ENCODE measurements around the gene SYTL3.
"Not testable (repeated sequence)": the region's sequence is repeated elsewhere in the genome, so short reads cannot be mapped to it uniquely, and the experiment has no call there.

SYTL3 gene

DNA sequence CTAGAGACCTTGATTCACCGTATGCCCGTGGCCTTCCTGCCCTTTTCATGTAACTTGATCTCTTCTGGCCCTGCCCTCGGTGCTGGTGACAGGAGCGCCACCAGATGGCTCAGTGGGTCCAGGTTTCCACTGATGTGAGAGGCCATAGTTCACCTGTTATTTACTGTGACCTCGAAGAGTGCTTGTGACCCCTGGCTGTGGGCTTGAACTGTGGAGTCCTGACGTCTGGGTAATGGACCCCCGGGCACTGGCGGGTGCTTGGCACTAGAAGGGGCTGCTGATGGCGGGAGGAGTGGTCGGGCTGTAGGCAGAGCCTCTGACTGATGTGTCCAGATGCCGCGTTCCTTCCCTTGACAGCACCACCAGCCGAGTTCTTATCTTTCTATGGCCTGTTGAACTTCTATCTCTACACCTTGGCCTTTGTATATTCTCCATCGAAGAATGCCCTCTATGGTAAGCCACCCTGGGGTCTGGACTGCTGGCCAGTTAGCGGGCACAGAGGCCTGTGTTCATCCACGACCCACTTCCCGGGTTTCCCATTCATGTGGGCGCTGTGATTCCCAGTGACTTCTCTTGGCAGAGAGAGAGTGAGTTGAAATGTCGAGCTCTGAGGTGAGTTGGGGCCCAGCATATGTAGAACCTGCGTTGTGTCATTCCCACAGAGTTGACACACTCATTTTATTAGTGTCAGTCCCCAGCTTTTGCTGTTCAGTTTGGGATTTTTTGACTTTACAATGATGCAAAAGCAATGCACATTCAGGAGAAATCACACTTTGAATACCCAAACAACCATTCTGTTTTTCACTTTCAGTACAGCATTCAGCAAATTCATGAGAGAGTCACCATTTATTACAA is 20.3 kb upstream of the SYTL3 start:
- no peak overlapping the region for H3K4me3 Mint-ChIP-seq
- no peaks in the 10 kb centered on the region for H3K9me3 Mint-ChIP-seq (ENCODE audit: low read depth)
- peaks cover 12% of the 10 kb centered on the region for H3K36me3 Mint-ChIP-seq
- H3K27me3 Mint-ChIP-seq, result no peaks in the 10 kb centered on the region
- H3K27ac Mint-ChIP-seq, result peak overlapping the region; percentile 81
- peaks cover 37% of the 10 kb centered on the region for H3K4me1 Mint-ChIP-seq (ENCODE audit: low read depth)

DNA sequence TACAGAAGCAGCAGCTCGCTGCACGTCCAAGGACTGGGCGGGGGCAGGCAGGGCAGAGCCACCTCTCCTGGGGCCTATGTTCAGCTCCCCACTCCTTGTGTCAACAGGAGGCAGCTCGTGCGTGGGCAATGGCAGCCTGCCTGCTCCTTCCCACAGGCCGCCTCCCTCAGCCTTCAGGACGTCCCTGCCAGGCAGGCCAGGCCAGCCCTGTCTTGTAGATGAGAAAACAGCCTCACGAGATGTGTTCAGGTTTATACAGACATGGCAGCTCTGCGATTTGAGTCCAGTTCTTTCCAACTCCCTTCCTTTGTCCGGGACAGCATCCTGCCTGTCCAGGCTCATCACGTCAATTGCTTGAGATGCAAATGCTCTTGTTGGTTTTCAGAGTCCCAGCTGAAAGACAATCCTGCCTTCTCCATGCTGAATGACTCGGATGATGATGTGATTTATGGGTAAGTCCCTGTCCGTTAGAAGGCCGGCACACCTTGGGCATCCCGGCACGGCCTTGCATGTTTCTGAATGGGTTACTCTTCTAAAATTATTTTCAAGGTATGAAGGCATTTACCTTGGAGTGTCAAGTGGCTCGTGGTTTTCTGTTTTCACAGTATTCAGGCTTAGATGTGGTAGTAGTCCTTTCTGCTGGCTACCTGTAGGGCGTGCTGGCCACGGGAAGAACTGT is 18.8 kb upstream of the SYTL3 start:
- H3K4me1 Mint-ChIP-seq (ENCODE audit: low read depth), result peaks cover 50% of the 10 kb centered on the region

DNA sequence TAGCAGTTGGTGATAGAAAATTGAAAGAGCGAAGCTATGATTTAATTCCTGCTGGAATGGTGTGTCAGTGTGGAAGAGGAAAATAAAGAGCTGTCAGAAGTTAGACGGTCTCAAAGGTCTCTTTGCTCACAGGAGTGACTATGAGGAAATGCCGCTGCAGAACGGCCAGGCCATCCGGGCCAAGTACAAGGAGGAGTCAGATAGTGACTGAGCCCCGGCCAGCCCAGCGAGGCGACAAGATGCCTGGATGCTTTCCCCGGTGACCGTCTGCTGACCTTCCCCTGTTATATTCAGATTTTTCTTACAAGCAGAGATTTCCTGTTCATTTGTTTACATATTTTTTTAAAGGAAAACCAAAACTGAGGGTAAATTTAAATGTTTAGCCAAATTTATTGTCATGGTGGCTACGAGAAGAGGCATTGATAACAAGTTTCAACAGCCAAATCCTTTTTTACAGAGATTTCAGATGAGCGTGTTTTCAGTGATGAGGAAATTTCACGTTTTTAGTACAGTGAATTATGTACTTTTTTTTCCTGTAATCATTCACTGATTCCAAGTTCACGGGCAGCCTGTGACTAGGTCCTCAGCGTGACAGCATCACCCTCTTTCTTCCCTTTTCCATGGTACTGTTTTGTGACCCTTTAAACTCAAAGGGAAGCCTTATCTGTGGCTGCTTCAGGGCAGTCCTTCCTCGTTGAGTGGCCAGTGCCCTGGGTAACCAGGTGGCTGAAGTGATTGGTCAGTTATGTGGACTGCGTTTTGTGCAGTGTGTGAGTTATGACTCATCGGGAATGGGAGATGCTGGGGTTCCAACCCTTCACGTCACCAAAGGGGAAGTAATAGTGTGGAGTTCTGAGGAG is 17.9 kb upstream of the SYTL3 start:
- Mint-ChIP-seq H3K9me3 (ENCODE audit: low read depth) (no peaks in the 10 kb centered on the region), H3K27ac (peak overlapping the region; percentile 79), H3K27me3 (no peaks in the 10 kb centered on the region), H3K36me3 (peaks cover 17% of the 10 kb centered on the region), H3K4me1 (ENCODE audit: low read depth) (peaks cover 57% of the 10 kb centered on the region), H3K4me3 (no peak overlapping the region)

More for the DNA sequence above, 18.8 kb upstream of the SYTL3 start:
- no peaks in the 10 kb centered on the region for H3K9me3 Mint-ChIP-seq (ENCODE audit: low read depth)
- peaks cover 17% of the 10 kb centered on the region for H3K36me3 Mint-ChIP-seq
- peak overlapping the region; percentile 79 for H3K27ac Mint-ChIP-seq
- no peaks in the 10 kb centered on the region for H3K27me3 Mint-ChIP-seq
- H3K4me3 Mint-ChIP-seq, result no peak overlapping the region

DNA sequence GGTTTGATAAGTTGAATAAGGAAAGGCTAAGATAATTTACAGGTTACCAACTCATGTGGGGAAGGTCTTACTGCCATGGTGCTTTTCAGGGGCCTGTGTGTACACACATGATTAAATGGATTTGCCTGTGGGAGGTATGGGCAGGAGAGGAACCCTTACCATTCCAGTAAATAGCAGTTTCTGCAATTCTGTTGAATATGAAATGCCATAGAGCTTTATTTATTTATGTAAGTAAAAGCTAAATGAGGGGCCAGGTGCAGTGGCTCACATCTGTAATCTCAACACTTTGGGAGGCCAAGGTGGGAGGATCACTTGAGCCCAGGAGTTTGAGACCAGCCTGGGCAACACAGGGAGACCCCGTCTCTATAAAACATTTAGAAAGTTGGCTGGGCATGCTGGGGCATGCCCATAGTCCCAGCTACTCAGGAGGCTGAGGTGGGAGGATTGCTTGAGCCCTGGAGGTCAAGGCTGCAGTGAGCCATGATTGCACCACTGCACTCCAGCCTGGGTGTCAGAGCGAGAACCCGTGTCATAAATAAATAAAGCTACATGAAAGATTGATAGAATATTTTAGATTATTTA is 17.2 kb upstream of the SYTL3 start:
- not testable (repeated sequence) for H3K27me3 Mint-ChIP-seq; H3K9me3 Mint-ChIP-seq (ENCODE audit: low read depth); H3K4me3 Mint-ChIP-seq
- Mint-ChIP-seq H3K4me1 (ENCODE audit: low read depth) (peaks cover 63% of the 10 kb centered on the region), H3K36me3 (peaks cover 14% of the 10 kb centered on the region), H3K27ac (peak overlapping the region; percentile 72)

- H3K9me3 Mint-ChIP-seq (ENCODE audit: low read depth), result no peaks in the 10 kb centered on the region
- peaks cover 62% of the 10 kb centered on the region for H3K4me1 Mint-ChIP-seq (ENCODE audit: low read depth)
- H3K4me3 Mint-ChIP-seq, result no peak overlapping the region
- peak overlapping the region; percentile 83 for H3K27ac Mint-ChIP-seq
- H3K36me3 Mint-ChIP-seq, result peaks cover 14% of the 10 kb centered on the region
- H3K27me3 Mint-ChIP-seq, result no peaks in the 10 kb centered on the region
These were observed 16.7 kb upstream of the SYTL3 start for GRCh38 chr6:158633127-158633526.

GRCh38 chr6:158634695-158635426 is 15.0 kb upstream of the SYTL3 start:
- H3K9me3 Mint-ChIP-seq (ENCODE audit: low read depth), result no peaks in the 10 kb centered on the region
- peak overlapping the region; percentile 60 for H3K4me3 Mint-ChIP-seq
- no peaks in the 10 kb centered on the region for H3K27me3 Mint-ChIP-seq
- peak overlapping the region; percentile 85 for H3K27ac Mint-ChIP-seq
- H3K4me1 Mint-ChIP-seq (ENCODE audit: low read depth), result peaks cover 65% of the 10 kb centered on the region
- peaks cover 14% of the 10 kb centered on the region for H3K36me3 Mint-ChIP-seq

GRCh38 chr6:158635427-158636073 is 14.3 kb upstream of the SYTL3 start:
- H3K36me3 Mint-ChIP-seq, result peaks cover 16% of the 10 kb centered on the region
- peak overlapping the region; percentile 60 for H3K4me3 Mint-ChIP-seq
- no peaks in the 10 kb centered on the region for H3K27me3 Mint-ChIP-seq
- peak overlapping the region; percentile 85 for H3K27ac Mint-ChIP-seq
- H3K4me1 Mint-ChIP-seq (ENCODE audit: low read depth), result peaks cover 68% of the 10 kb centered on the region
- H3K9me3 Mint-ChIP-seq (ENCODE audit: low read depth), result no peaks in the 10 kb centered on the region

DNA sequence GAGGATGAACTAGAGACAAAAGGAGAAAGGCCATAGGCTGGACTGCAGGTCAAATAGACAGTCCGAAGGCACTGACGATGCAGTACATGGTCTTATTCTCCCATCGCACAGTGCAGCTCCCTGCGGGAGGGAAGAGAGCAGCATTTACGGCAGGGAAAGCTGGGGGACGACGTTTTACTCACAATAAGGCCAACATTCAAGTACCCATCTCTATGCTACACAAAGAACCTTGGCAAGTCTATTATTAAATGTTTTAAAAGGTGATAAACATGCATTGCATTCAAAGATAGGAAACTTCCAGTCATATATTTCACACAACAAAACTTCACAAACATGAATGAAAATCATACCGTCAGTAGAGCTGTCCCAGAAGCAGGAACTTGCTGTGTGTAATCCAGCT is 13.1 kb upstream of the SYTL3 start:
- H3K4me3 Mint-ChIP-seq, result no peak overlapping the region
- H3K4me1 Mint-ChIP-seq (ENCODE audit: low read depth), result peaks cover 69% of the 10 kb centered on the region
- H3K27me3 Mint-ChIP-seq, result no peaks in the 10 kb centered on the region
- peaks cover 17% of the 10 kb centered on the region for H3K36me3 Mint-ChIP-seq
- H3K9me3 Mint-ChIP-seq (ENCODE audit: low read depth), result no peaks in the 10 kb centered on the region
- H3K27ac Mint-ChIP-seq, result peak overlapping the region; percentile 88

DNA sequence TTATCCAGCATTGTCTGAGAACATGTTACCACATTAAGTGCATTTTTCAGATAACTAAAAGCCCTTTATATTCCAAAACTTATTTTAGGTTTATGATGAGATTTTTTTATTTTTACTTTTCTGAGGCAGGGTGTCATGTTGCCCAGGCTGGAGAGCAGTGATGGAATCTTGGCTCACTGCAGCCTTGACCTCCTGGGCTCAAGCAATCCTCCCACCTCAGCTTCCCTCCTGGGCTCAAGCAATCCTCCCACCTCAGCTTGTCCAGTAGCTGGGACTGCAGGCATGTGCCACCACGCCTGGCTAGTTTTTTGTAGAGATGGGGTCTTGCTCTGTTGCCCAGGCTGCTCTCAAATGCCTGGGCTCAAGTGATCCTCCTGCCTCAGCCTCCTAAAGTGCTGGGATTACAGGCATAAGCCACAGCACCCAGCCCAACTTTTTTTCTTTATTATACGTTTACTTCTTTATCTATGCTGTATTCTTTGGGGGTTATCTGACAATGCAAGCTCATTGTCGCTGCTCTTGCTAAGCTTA is 11.5 kb upstream of the SYTL3 start:
- H3K27ac Mint-ChIP-seq, result peak overlapping the region; percentile 24
- H3K4me3 Mint-ChIP-seq, result no peak overlapping the region
- H3K9me3 Mint-ChIP-seq (ENCODE audit: low read depth), result no peaks in the 10 kb centered on the region
- no peaks in the 10 kb centered on the region for H3K27me3 Mint-ChIP-seq
- H3K36me3 Mint-ChIP-seq, result peaks cover 17% of the 10 kb centered on the region
- peaks cover 81% of the 10 kb centered on the region for H3K4me1 Mint-ChIP-seq (ENCODE audit: low read depth)

GRCh38 chr6:158639056-158639455 is 10.8 kb upstream of the SYTL3 start:
- peaks cover 17% of the 10 kb centered on the region for H3K36me3 Mint-ChIP-seq
- peaks cover 79% of the 10 kb centered on the region for H3K4me1 Mint-ChIP-seq (ENCODE audit: low read depth)
- no peak overlapping the region for H3K4me3 Mint-ChIP-seq
- H3K27me3 Mint-ChIP-seq, result no peaks in the 10 kb centered on the region
- H3K9me3 Mint-ChIP-seq (ENCODE audit: low read depth), result no peaks in the 10 kb centered on the region
- peak overlapping the region; percentile 24 for H3K27ac Mint-ChIP-seq

- peak overlapping the region; percentile 64 for H3K4me3 Mint-ChIP-seq
- peaks cover 71% of the 10 kb centered on the region for H3K4me1 Mint-ChIP-seq (ENCODE audit: low read depth)
- H3K27ac Mint-ChIP-seq, result peak overlapping the region; percentile 87
- H3K27me3 Mint-ChIP-seq, result no peaks in the 10 kb centered on the region
- H3K9me3 Mint-ChIP-seq (ENCODE audit: low read depth), result no peaks in the 10 kb centered on the region
- peaks cover 13% of the 10 kb centered on the region for H3K36me3 Mint-ChIP-seq
These were observed 9.3 kb upstream of the SYTL3 start for GRCh38 chr6:158640519-158640918.

GRCh38 chr6:158642097-158642601 is 7.7 kb upstream of the SYTL3 start:
- Mint-ChIP-seq H3K27me3 (no peaks in the 10 kb centered on the region), H3K9me3 (ENCODE audit: low read depth) (no peaks in the 10 kb centered on the region), H3K4me1 (ENCODE audit: low read depth) (peaks cover 67% of the 10 kb centered on the region), H3K27ac (peak overlapping the region; percentile 99), H3K4me3 (peak overlapping the region; percentile 100), H3K36me3 (peaks cover 7% of the 10 kb centered on the region)

- Mint-ChIP-seq H3K27ac (peak overlapping the region; percentile 99), H3K36me3 (peaks cover 7% of the 10 kb centered on the region), H3K4me3 (peak overlapping the region; percentile 100), H3K27me3 (no peaks in the 10 kb centered on the region), H3K4me1 (ENCODE audit: low read depth) (peaks cover 66% of the 10 kb centered on the region), H3K9me3 (ENCODE audit: low read depth) (no peaks in the 10 kb centered on the region)
These were observed 6.0 kb upstream of the SYTL3 start for GRCh38 chr6:158643836-158644230.

Measured in activated naive CD8-positive, alpha-beta T cell (primary cell).